IMR-90 (cell line): ENCODE data around the gene PSD2. TPM values are rescaled to one million over a fixed set of nuclear protein-coding genes. Genes with fewer than 3 reads are reported as not detected.

Source experiments
- ATAC-seq: fragments of 200-7000 bp; cut with Tn5 transposase; 2 replicates; pipeline ENCODE4 v1.9.1; 2020; ENCODE audit warnings: low read depth, mild to moderate bottlenecking, moderate library complexity
- BruUV-seq: library from RNA; stranded (reverse); fragments of 400-500 nt; replicated peaks from 2 replicates; lab custom pipeline; 2021; lab: Mats Ljungman, UMichigan
- CTCF ChIA-PET: fragments of 300-600 bp; formaldehyde crosslinking; extraction: SDS; loops from one replicate; lab custom pipeline; 2021; ENCODE audit warnings: antibody characterized with exemption; lab: Yijun Ruan, JAX
- POLR2A ChIA-PET: fragments of 300-600 bp; sonication (Branson Sonifier 250); formaldehyde crosslinking; loops from one replicate; lab custom pipeline; 2022; ENCODE audit warnings: antibody characterized with exemption; ENCODE audit not compliant: unreplicated experiment; lab: Charles Lee
- DNase-seq: peaks from one replicate; pipeline ENCODE4 v3.0.0; 2013
- H2AFZ ChIP-seq: replicated peaks from 2 replicates; pipeline ENCODE3; 2013; ENCODE audit warnings: low read length, mild to moderate bottlenecking; ENCODE audit not compliant: poor library complexity
- H2AK5ac ChIP-seq: 2 replicates; pipeline ENCODE4 v1.6.1; 2013; ENCODE audit warnings: low read depth, low read length, inconsistent platforms
- H2AK9ac ChIP-seq: replicated peaks from 2 replicates; pipeline ENCODE3; 2013; ENCODE audit warnings: mild to moderate bottlenecking, low read depth, low read length, moderate library complexity; ENCODE audit not compliant: poor library complexity
- H2BK120ac ChIP-seq: 2 replicates; pipeline ENCODE4 v1.6.1; 2013; ENCODE audit warnings: low read depth, low read length, inconsistent platforms
- H2BK15ac ChIP-seq: 3 replicates; pipeline ENCODE4 v1.6.1; 2013; ENCODE audit warnings: low read depth, low read length, inconsistent platforms
- H2BK20ac ChIP-seq: 2 replicates; pipeline ENCODE4 v1.6.1; 2013; ENCODE audit warnings: low read depth, mild to moderate bottlenecking, inconsistent platforms, low read length, moderate library complexity
- H2BK5ac ChIP-seq: 2 replicates; pipeline ENCODE4 v1.6.1; 2013; ENCODE audit warnings: mild to moderate bottlenecking, low read depth, low read length, inconsistent platforms; ENCODE audit not compliant: poor library complexity, severe bottlenecking
- H3K14ac ChIP-seq: replicated peaks from 2 replicates; pipeline ENCODE4 v1.6.1; 2013; ENCODE audit warnings: low read depth, low read length, inconsistent platforms
- H3K18ac ChIP-seq: 2 replicates; pipeline ENCODE4 v1.6.1; 2013; ENCODE audit warnings: low read depth, low read length, control low read depth
- H3K23ac ChIP-seq: 2 replicates; pipeline ENCODE4 v1.6.1; 2013; ENCODE audit warnings: low read depth, low read length, inconsistent platforms
- H3K27ac ChIP-seq: 2 replicates; pipeline ENCODE4 v1.5.1; 2013; ENCODE audit warnings: mild to moderate bottlenecking, control low read depth, low read length; ENCODE audit not compliant: insufficient read depth
- H3K27me3 ChIP-seq: 2 replicates; pipeline ENCODE4 v1.6.1; 2013; ENCODE audit warnings: low read length; ENCODE audit not compliant: control insufficient read depth, insufficient read depth
- H3K36me3 ChIP-seq: 2 replicates; pipeline ENCODE4 v1.6.1; 2013; ENCODE audit warnings: low read length, mixed read lengths; ENCODE audit not compliant: control insufficient read depth, insufficient read depth
- H3K4ac ChIP-seq: 2 replicates; pipeline ENCODE4 v1.6.1; 2013; ENCODE audit warnings: low read depth, low read length, inconsistent platforms
- H3K4me1 ChIP-seq: 2 replicates; pipeline ENCODE4 v1.6.1; 2013; ENCODE audit warnings: low read length, mixed read lengths; ENCODE audit not compliant: control insufficient read depth, insufficient read depth
- H3K4me2 ChIP-seq: 2 replicates; pipeline ENCODE4 v1.6.1; 2013; ENCODE audit warnings: low read depth, mild to moderate bottlenecking, control low read depth, low read length, moderate library complexity
- H3K4me3 ChIP-seq: 2 replicates; pipeline ENCODE4 v1.5.1; 2013; ENCODE audit warnings: low read depth, mild to moderate bottlenecking, control low read depth, low read length, moderate library complexity; ENCODE audit not compliant: insufficient read depth
- H3K56ac ChIP-seq: 2 replicates; pipeline ENCODE4 v1.6.1; 2013; ENCODE audit warnings: low read length, inconsistent platforms; ENCODE audit not compliant: insufficient read depth; ENCODE audit errors: extremely low read depth
- H3K79me1 ChIP-seq, 2 experiments: 2 replicates each; pipeline ENCODE4 v1.6.1; 2013; ENCODE audit warnings: low read length in 2 of 2, inconsistent platforms in 1 of 2, low read depth in 1 of 2
- H3K9ac ChIP-seq: 2 replicates; pipeline ENCODE4 v1.6.1; 2013; ENCODE audit warnings: low read depth, low read length, control low read depth
- H3K9me1 ChIP-seq: 2 replicates; pipeline ENCODE4 v1.6.1; 2013; ENCODE audit warnings: low read length, inconsistent platforms; ENCODE audit not compliant: insufficient read depth
- H3K9me3 ChIP-seq: 2 replicates; pipeline ENCODE4 v1.6.1; 2013; ENCODE audit warnings: low read length; ENCODE audit not compliant: control insufficient read depth, insufficient read depth
- H4K20me1 ChIP-seq: 2 replicates; pipeline ENCODE4 v1.6.1; 2013; ENCODE audit warnings: low read length, inconsistent platforms; ENCODE audit not compliant: insufficient read depth
- H4K5ac ChIP-seq: 2 replicates; pipeline ENCODE4 v1.6.1; 2013; ENCODE audit warnings: mild to moderate bottlenecking, low read depth, low read length, control low read depth
- H4K8ac ChIP-seq, 2 experiments: 2 replicates each; pipeline ENCODE4 v1.6.1; 2013; ENCODE audit warnings: low read depth in 2 of 2, low read length in 2 of 2, control low read depth in 1 of 2, inconsistent platforms in 1 of 2
- H4K91ac ChIP-seq: 2 replicates; pipeline ENCODE4 v1.6.1; 2013; ENCODE audit warnings: low read depth, low read length, inconsistent platforms; ENCODE audit not compliant: insufficient read depth
- BHLHE40 ChIP-seq: fragments of 150-350 bp; IDR thresholded peaks from 2 replicates; pipeline ENCODE4 v1.6.1; 2016; ENCODE audit warnings: mild to moderate bottlenecking, low read depth, low read length
- CEBPB ChIP-seq: IDR thresholded peaks from 2 replicates; pipeline ENCODE4 v1.6.1; 2012; ENCODE audit warnings: low read depth, low read length, improper control_type of control experiment
- CTCF ChIP-seq: conservative IDR thresholded peaks from 2 replicates; pipeline ENCODE4 v1.5.1; 2012; ENCODE audit warnings: mild to moderate bottlenecking, low read depth, low read length, improper control_type of control experiment
- ELK1 ChIP-seq: fragments of 150-350 bp; IDR thresholded peaks from 2 replicates; pipeline ENCODE4 v1.6.1; 2016; ENCODE audit warnings: low read depth, mild to moderate bottlenecking, low read length, moderate library complexity, borderline replicate concordance
- FOS ChIP-seq: fragments of 150-350 bp; IDR thresholded peaks from 2 replicates; pipeline ENCODE4 v1.6.1; 2016; ENCODE audit warnings: low read depth, low read length
- MAFK ChIP-seq: IDR thresholded peaks from 2 replicates; pipeline ENCODE4 v1.6.1; 2012; ENCODE audit warnings: low read depth, low read length, improper control_type of control experiment
- MAZ ChIP-seq: IDR thresholded peaks from 2 replicates; pipeline ENCODE4 v1.6.1; 2012; ENCODE audit warnings: low read depth, mild to moderate bottlenecking, low read length, improper control_type of control experiment, moderate library complexity, borderline replicate concordance
- MXI1 ChIP-seq: IDR thresholded peaks from 2 replicates; pipeline ENCODE4 v1.6.1; 2012; ENCODE audit warnings: low read depth, mild to moderate bottlenecking, low read length, moderate library complexity, borderline replicate concordance
- NFE2L2 ChIP-seq: fragments of 150-350 bp; IDR thresholded peaks from 2 replicates; pipeline ENCODE4 v1.6.1; 2016; ENCODE audit warnings: low read depth, mild to moderate bottlenecking, low read length
- POLR2A ChIP-seq: IDR thresholded peaks from 2 replicates; pipeline ENCODE4 v1.6.1; 2012; ENCODE audit warnings: mild to moderate bottlenecking, low read depth, low read length
- RAD21 ChIP-seq: IDR thresholded peaks from 2 replicates; pipeline ENCODE4 v1.6.1; 2012; ENCODE audit warnings: low read length, improper control_type of control experiment
- RCOR1 ChIP-seq: IDR thresholded peaks from 2 replicates; pipeline ENCODE4 v1.6.1; 2012; ENCODE audit warnings: mild to moderate bottlenecking, low read length, improper control_type of control experiment; ENCODE audit not compliant: insufficient replicate concordance
- RFX5 ChIP-seq: IDR thresholded peaks from 2 replicates; pipeline ENCODE4 v1.8.0; 2012; ENCODE audit warnings: low read depth, mild to moderate bottlenecking, low read length, moderate library complexity
- SMC3 ChIP-seq: fragments of 150-350 bp; IDR thresholded peaks from 2 replicates; pipeline ENCODE4 v1.6.1; 2016; ENCODE audit warnings: low read depth, mild to moderate bottlenecking, antibody characterized with exemption, low read length, moderate library complexity
- USF2 ChIP-seq: fragments of 150-350 bp; IDR thresholded peaks from 2 replicates; pipeline ENCODE4 v1.6.1; 2017; ENCODE audit warnings: mild to moderate bottlenecking, antibody characterized with exemption, low read length, low read depth
- WGBS, 2 experiments: methylation state at CpG; one replicate each; pipeline versions ENCODE4 v1.1.5 to v1.1.7; 2013; ENCODE audit warnings: missing lambda C conversion rate in 2 of 2; ENCODE audit not compliant: insufficient read length in 1 of 2; ENCODE audit errors: extremely low coverage in 2 of 2; 5-methylcytosine and 5-hydroxymethylcytosine counted together
- dilution Hi-C: fragments of 300-500 bp; cut with HindIII; formaldehyde crosslinking; loops from one replicate; pipeline ENCODE4 v1.14.3; 2018; ENCODE audit warnings: low sequenced_read_pairs; ENCODE audit not compliant: unreplicated experiment
- in situ Hi-C: fragments of 300-500 bp; cut with MboI; formaldehyde crosslinking; loops from 3 replicates; pipeline ENCODE4 v1.14.3; 2019; ENCODE audit warnings: low sequenced_read_pairs, inconsistent platforms, mixed read lengths
- intact Hi-C: fragments of 100-400 bp; cut with micrococcal nuclease; formaldehyde crosslinking; loops from 2 replicates; pipeline ENCODE4 v1.10.0; 2022
- polyA plus RNA-seq, 3 experiments: library from polyadenylated mRNA; depleted of rRNA; stranded (reverse); fragments of >200 nt; gene quantifications; 2 replicates each; pipeline ENCODE4 v1.2.3, GENCODE V29; 2012; ENCODE audit warnings: low replicate concordance in 1 of 3
- total RNA-seq: library from RNA; depleted of rRNA; stranded (reverse); fragments of >200 nt; gene quantifications from 2 replicates; pipeline ENCODE4 v1.2.3, GENCODE V29; 2012

Gene PSD2
- total and polyA plus RNA-seq, 2 of the 4 experiments (the other 2 are of a cell fraction) = 0.05 TPM; not detected in 1

GRCh38 chr5:139880416-139881142 lies 85.0 kb downstream of the PSD2 start:
- CTCF ChIA-PET = interaction anchor here (0.6 kb wide), 1 partner anchor 88 kb away, joined by 3 read pairs; no protein-coding TSS in a partner anchor
- DNase-seq = no peak
- no TSS peak for BruUV-seq
- TF ChIP-seq NFE2L2 (no peak), MAFK (no peak), ELK1 (no peak), BHLHE40 (no peak), CEBPB (no peak), RAD21 (no peak), FOS (no peak), RCOR1 (no peak), SMC3 (no peak), MXI1 (no peak), RFX5 (no peak), POLR2A (no peak), CTCF (no peak), MAZ (no peak), USF2 (no peak)

More at GRCh38 chr5:139880416-139881142, 85.0 kb downstream of the PSD2 start:
- Histone ChIP-seq H3K23ac (no peak overlapping the region), H3K9me1 (no peaks in the 10 kb centered on the region), H2BK5ac (no peak overlapping the region), H4K91ac (no peak overlapping the region), H2AFZ (no peak overlapping the region), H3K4ac (no peak overlapping the region), H3K4me1 (peaks cover 7% of the 10 kb centered on the region; the same call in 1 of the 2 replicates), H3K79me1 (no peaks in the 10 kb centered on the region), H2AK9ac (no peak overlapping the region), H3K18ac (no peak overlapping the region; the same call in 1 of the 2 replicates), H3K27ac (no peak overlapping the region), H3K27me3 (peaks cover 75% of the 10 kb centered on the region), H4K5ac (no peak overlapping the region), H3K9ac (no peak overlapping the region), H2BK15ac (no peak overlapping the region), H3K36me3 (no peaks in the 10 kb centered on the region), H4K8ac (no peak overlapping the region), H3K4me3 (no peak overlapping the region), H3K9me3 (no peaks in the 10 kb centered on the region), H2AK5ac (no peak overlapping the region), H3K4me2 (no peak overlapping the region; the same call in 1 of the 2 replicates), H2BK20ac (no peak overlapping the region), H3K14ac (no peak overlapping the region), H3K56ac (no peak overlapping the region), H4K20me1 (no peaks in the 10 kb centered on the region; the same call in 1 of the 2 replicates), H2BK120ac (no peak overlapping the region)
- WGBS, 2 experiments = no CpG with 5 or more reads among the region's 18 CpGs
- ATAC-seq = peak; percentile 56
- dilution Hi-C loops = no loop called here
- in situ Hi-C loops = no loop called here
- POLR2A ChIA-PET = interaction anchor here (0.6 kb wide), 1 partner anchor 225 kb away, joined by 9 read pairs; no protein-coding TSS in a partner anchor
- intact Hi-C loops = no loop called here
